EH (cell line): ENCODE results near the gene RPTOR.

ENCODE experiments used
- DNase-seq: peaks from one replicate; pipeline ENCODE4 v3.0.0-alpha.2; 2015; ENCODE audit warnings: low read depth

RPTOR gene

GRCh38 chr17:80645706-80646325 is 101.2 kb downstream of the RPTOR start:
- DNase-seq: no peak

GRCh38 chr17:80646328-80646727 is 101.7 kb downstream of the RPTOR start:
- no peak for DNase-seq

- DNase-seq: peak; percentile 91
These were observed 103.1 kb downstream of the RPTOR start for GRCh38 chr17:80647746-80648145.

GRCh38 chr17:80649200-80649644 is 104.6 kb downstream of the RPTOR start:
- no peak for DNase-seq

- DNase-seq: peak; percentile 87
These were observed 105.2 kb downstream of the RPTOR start for GRCh38 chr17:80649672-80650330.

DNA sequence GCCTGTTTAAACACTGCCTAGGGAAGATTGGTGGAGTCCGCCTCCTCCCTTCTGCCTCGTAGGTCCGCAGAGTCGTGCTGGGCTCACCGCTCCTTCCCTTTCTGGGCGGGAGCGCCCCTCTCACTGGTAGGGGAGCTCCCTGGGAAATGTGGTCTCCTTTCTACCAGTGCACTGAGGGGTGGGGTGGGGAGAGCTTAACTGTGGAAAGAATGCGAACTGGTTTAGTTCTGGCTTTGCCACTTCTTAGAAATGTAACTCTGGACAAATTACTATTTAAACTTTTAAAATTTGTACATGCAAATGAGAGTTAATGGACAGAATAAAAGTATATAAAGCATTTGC is 105.7 kb downstream of the RPTOR start:
- no peak for DNase-seq

GRCh38 chr17:80650751-80651518 is 106.3 kb downstream of the RPTOR start:
- no peak for DNase-seq

DNA sequence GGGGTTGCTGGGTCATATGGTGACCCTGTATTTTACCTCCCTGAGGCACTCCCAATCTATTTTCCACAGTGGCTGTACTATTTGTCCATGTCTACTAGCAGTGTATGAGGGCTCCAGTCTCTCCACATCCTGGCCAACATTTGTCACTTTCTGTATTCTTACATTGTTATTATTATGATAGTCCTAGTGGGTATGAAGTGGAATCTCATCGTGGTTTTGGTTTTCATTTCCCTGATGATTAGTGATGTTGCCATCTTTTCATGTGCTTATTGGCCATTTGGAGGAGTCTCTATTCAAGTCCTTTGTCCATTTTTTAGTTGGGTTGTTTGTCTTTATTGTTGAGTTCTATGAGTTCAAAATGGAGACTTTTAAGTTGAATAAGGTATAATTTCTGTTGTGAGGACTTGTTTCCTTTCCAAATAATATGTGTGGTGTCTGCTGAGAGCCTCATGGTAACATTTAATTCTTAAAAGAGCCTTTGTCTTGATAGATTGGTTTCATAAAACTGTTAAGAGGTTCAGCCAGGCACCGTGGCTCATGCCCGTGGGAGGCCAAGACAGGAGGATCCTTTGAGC is 108.2 kb downstream of the RPTOR start:
- peak; percentile 50 for DNase-seq

GRCh38 chr17:80653856-80654255 is 109.2 kb downstream of the RPTOR start:
- no peak for DNase-seq

GRCh38 chr17:80655608-80656007 is 111.0 kb downstream of the RPTOR start:
- DNase-seq: no peak

- DNase-seq: no peak
These were observed 112.0 kb downstream of the RPTOR start for GRCh38 chr17:80656590-80656989.

GRCh38 chr17:80657561-80657960 is 112.9 kb downstream of the RPTOR start:
- DNase-seq: no peak

DNA sequence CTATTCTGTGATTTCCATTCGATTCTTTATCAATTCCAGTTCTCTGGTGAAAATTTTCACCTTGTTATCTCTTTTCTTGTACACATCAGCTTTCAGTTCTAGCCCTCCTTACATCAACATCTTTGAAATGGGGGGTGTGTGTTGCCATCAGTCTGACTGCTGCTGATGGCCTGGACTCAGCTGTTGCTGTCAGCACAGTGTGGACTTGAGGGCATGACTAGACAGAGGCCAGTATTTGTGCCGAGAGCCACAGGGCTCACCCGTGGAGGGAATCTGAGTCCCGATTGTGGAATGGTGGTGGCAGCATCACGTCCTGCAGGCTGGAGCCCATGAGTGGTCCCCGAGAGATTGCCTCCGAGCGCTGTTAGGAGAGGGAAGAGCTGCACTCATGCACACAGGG is 114.2 kb downstream of the RPTOR start:
- no peak for DNase-seq

- no peak for DNase-seq
These were observed 115.0 kb downstream of the RPTOR start for GRCh38 chr17:80659651-80660050.

DNA sequence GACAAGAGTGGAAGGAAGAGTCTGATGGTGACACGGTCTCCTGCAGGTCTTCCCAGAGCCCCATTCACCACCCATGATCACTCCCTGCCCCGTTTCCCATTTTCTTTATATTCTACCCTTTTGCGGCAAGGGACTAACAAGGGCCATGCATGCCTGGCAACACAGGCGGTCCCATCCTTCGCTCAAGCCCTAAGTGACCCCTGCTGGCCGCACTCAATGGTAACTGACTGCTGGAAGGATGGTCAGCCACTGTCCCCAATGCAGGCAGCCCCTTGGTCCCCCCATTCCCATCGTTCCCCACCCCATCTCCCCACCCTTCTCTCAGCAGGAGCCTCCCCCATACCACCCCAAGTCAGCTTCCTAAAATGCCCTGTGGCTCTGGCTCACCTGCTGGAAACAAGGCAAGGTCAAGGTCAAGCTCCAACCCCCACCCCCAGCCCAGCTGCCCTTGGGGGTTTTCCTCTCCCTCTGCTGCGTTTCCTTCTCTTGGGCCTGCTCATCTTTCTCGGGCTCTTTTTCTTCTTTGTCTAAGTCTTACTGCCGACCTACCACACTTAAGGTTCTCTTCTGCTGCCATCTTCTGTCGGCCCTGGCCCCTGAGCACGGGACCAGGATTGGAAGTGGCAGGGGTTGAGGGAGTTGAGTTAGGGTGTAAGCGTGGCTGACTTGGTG is 116.0 kb downstream of the RPTOR start:
- no peak for DNase-seq

- DNase-seq: no peak
These were observed 117.9 kb downstream of the RPTOR start for GRCh38 chr17:80662557-80662956.

- DNase-seq: no peak
These were observed 119.2 kb downstream of the RPTOR start for GRCh38 chr17:80663781-80664206.

DNA sequence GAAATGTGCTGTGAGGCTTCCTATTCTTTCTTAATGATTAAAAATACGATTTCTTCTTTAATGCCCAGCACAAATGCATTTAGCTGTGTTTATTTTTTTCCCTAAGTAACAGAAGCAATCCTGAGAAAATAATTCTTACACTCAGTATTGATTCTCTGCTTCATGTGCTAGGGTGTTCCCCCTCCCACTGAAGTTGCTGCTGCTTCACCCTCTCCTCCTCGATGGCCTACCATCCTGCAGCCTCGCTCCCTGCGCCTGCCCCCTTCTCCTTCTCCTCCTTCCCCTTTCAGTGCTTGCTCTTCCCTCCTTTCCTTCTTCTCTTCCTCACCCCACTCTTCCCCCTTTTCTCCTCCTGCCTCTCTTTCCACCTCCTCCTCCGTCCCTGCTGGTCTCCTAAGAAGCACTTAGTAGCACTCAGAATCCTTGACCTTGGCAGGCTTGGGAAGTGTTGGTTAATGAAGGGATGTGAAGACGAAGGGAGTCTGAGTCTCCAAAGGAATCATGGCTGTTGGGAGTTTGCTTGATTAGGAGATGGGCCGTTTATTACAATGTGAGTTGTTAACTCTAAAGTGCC is 119.7 kb downstream of the RPTOR start:
- DNase-seq: no peak

- DNase-seq: no peak
These were observed 121.2 kb downstream of the RPTOR start for GRCh38 chr17:80665792-80666191.

DNA sequence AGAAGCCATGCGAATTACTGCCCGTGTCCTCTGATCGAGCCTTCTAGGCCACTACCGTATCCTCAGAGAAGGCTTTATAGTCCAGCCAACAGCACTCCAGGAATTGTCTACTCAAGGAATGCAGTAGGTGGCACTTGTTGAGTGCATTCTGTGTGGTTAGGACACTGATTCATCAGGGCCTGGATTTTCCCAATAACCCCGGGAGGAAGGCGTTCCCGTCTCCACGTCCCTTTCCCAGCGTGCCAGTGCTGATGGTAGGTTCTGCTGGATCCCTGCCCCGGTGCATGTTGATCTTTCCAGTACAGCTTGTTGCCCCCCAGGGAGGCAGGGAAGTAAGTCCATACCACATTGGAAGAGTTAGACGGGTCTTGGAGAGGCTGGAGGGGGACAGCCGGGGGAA is 122.2 kb downstream of the RPTOR start:
- DNase-seq: no peak

DNA sequence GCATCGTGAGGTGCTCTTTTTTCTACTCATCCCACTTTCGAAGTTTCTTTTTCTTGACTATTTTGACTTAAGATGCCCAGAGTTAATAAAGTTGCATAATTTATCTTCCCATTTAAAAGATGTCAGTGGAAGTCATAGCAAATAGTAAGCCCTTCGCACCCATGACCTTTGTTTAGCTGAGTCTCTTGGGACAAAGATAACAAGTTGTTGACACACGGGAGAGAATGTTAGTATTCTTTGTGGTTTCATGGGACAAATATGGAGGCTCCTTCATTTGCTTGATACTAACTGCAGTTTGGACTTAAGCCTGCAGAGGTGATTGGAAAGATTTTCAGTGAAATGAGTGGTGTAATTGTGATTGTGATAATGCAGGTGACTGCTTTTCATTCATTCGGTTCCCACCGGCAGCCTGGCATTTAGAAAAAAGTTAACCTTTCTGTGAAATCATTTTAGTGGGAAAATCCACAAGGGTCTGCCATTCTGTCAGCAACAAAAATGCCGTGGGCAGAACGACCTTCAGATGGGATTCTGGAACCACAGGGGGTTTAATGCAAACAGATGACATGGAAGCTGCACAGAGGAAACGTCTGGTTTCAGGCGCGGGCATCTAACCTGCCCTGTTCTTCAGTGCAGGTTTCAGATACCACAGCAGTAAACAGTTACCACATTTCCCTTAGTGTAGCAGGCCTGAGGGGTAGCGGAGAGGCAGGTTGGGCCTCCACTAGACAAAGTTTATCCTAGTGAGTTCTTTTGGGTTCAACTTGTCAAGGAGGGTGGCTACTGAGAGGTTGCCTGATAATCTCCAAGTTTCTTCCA is 123.0 kb downstream of the RPTOR start:
- no peak for DNase-seq
